ENCODE data around the gene RASIP1. TPM values are rescaled to one million over a fixed set of nuclear protein-coding genes. Genes with fewer than 3 reads are reported as not detected.
A peak's percentile ranks its signal among the peaks of the same experiment; 100 is the strongest.

RASIP1 gene
- total RNA-seq, 4 donors from 2014 or later = 1.8 to 6.6 (median 3.4) TPM

DNA sequence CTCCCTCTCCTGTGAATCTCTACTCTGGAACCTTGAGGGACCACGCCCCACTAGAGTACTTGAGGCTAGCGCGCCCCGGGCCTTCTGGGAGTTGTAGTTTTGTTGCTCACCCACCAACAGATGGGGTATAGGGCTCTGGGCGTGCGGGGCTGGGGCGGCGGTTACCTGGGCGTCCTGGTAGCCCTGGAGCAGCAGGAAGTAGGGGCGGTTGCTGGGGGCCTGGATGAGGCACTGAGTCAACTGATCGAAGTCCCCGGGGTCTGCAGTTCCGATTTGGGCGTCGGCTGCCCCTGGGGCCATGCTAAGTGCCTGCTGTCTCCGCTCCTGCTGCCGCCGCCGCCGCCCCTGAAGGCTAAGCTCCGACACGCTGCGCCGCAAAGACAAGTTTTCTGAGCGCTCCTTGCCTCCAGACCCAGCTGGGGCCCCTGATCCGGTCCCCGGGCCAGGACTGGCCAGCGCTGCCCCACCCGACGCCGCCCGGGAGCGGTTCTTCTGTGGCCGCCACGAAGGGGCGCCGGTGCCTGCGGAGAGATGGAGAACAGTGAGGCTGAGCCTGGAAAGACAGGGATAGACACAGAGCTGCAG, 5.3 kb downstream of the RASIP1 start:
- TF ChIP-seq POLR2A (IDR thresholded peaks at IDR 0.05) = no peak
- TF ChIP-seq, protein P1, sequence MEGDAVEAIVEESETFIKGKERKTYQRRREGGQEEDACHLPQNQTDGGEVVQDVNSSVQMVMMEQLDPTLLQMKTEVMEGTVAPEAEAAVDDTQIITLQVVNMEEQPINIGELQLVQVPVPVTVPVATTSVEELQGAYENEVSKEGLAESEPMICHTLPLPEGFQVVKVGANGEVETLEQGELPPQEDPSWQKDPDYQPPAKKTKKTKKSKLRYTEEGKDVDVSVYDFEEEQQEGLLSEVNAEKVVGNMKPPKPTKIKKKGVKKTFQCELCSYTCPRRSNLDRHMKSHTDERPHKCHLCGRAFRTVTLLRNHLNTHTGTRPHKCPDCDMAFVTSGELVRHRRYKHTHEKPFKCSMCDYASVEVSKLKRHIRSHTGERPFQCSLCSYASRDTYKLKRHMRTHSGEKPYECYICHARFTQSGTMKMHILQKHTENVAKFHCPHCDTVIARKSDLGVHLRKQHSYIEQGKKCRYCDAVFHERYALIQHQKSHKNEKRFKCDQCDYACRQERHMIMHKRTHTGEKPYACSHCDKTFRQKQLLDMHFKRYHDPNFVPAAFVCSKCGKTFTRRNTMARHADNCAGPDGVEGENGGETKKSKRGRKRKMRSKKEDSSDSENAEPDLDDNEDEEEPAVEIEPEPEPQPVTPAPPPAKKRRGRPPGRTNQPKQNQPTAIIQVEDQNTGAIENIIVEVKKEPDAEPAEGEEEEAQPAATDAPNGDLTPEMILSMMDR (IDR thresholded peaks at IDR 0.05) = no peak
- peaks cover 4 to 15% (median 8%) of the 10 kb centered on the region in 4 donors for H3K4me1 ChIP-seq
- no peaks in the 10 kb centered on the region for H3K36me3 ChIP-seq
- peak overlapping the region in 2 of 4 donors; percentile 28 to 41 for H3K4me3 ChIP-seq
- no peak overlapping the region for H3K27ac ChIP-seq
- DNase-seq = peak in 2 of 3 donors; percentile 66 to 69
- no peaks in the 10 kb centered on the region for H3K9me3 ChIP-seq
- H3K27me3 ChIP-seq = no peaks in the 10 kb centered on the region

- no peaks in the 10 kb centered on the region for H3K36me3 ChIP-seq
- no peak for DNase-seq
- H3K27ac ChIP-seq = no peak overlapping the region
- H3K4me1 ChIP-seq = peaks cover 4 to 10% (median 8%) of the 10 kb centered on the region in 4 donors
- H3K4me3 ChIP-seq = no peak overlapping the region
- H3K27me3 ChIP-seq = no peaks in the 10 kb centered on the region
- H3K9me3 ChIP-seq = no peaks in the 10 kb centered on the region
- TF ChIP-seq, protein P1 (IDR thresholded peaks at IDR 0.05) = no peak
- TF ChIP-seq POLR2A (IDR thresholded peaks at IDR 0.05) = no peak
These were observed 5.8 kb downstream of the RASIP1 start for GRCh38 chr19:48734625-48735024.

- TF ChIP-seq, protein P1 (IDR thresholded peaks at IDR 0.05) = no peak
- TF ChIP-seq POLR2A (IDR thresholded peaks at IDR 0.05) = no peak
These were observed 9.0 kb downstream of the RASIP1 start for GRCh38 chr19:48731452-48731851.

GRCh38 chr19:48728911-48729664, 11.3 kb downstream of the RASIP1 start:
- peak overlapping the region in 1 of 4 donors; percentile 12 for H3K27ac ChIP-seq
- TF ChIP-seq POLR2A (IDR thresholded peaks at IDR 0.05) = no peak
- TF ChIP-seq, protein P1 (IDR thresholded peaks at IDR 0.05) = no peak
- DNase-seq = no peak
- no peaks in the 10 kb centered on the region for H3K27me3 ChIP-seq
- H3K4me3 ChIP-seq = peak overlapping the region in 2 of 4 donors; percentile 7 to 10
- no peaks in the 10 kb centered on the region for H3K9me3 ChIP-seq
- peaks cover 0 to 5% (median 3%) of the 10 kb centered on the region in 4 donors for H3K4me1 ChIP-seq
- no peaks in the 10 kb centered on the region for H3K36me3 ChIP-seq

More at GRCh38 chr19:48731452-48731851, 9.0 kb downstream of the RASIP1 start:
- no peaks in the 10 kb centered on the region for H3K9me3 ChIP-seq
- H3K27me3 ChIP-seq = no peaks in the 10 kb centered on the region
- no peaks in the 10 kb centered on the region for H3K36me3 ChIP-seq
- no peaks in the 10 kb centered on the region for H3K4me1 ChIP-seq
- DNase-seq = no peak
- H3K27ac ChIP-seq = no peak overlapping the region
- H3K4me3 ChIP-seq = no peak overlapping the region

GRCh38 chr19:48726556-48726955, 13.9 kb downstream of the RASIP1 start:
- Histone ChIP-seq H3K9me3 (no peaks in the 10 kb centered on the region), H3K4me1 (peaks cover 0 to 5% (median 3%) of the 10 kb centered on the region in 4 donors), H3K27ac (peak overlapping the region in 1 of 4 donors; percentile 22), H3K4me3 (no peak overlapping the region), H3K27me3 (no peaks in the 10 kb centered on the region), H3K36me3 (no peaks in the 10 kb centered on the region)
- TF ChIP-seq POLR2A (IDR thresholded peaks at IDR 0.05) = no peak
- TF ChIP-seq, protein P1 (IDR thresholded peaks at IDR 0.05) = no peak
- DNase-seq = no peak

Measured in Peyer's patch (tissue), 4 donors.